Vagina (tissue), 2 donors: ENCODE data around the gene EVC2.

Source experiments
- CTCF ChIP-seq, 3 experiments: fragments of 450-650 bp in 2 of 3; fragments of 200-600 bp in 1 of 3; sonication (generic) in 1 of 3; IDR thresholded peaks; one replicate each; pipeline ENCODE4 v1.5.1; 2017 to 2019; ENCODE audit warnings: antibody characterized with exemption in 3 of 3, mild to moderate bottlenecking in 2 of 3, moderate library complexity in 2 of 3
- POLR2A ChIP-seq, 2 donors: fragments of 450-650 bp; IDR thresholded peaks; one replicate each; pipeline ENCODE4 v1.6.1; 2017; ENCODE audit warnings: antibody characterized with exemption in 2 of 2, mild to moderate bottlenecking in 2 of 2, moderate library complexity in 2 of 2
- POLR2AphosphoS5 ChIP-seq, 2 donors: sonication (generic); formaldehyde crosslinking; IDR thresholded peaks; one replicate each; pipeline ENCODE4 v1.9.0; 2017; ENCODE audit warnings: antibody characterized with exemption in 2 of 2, mild to moderate bottlenecking in 2 of 2, low read depth in 1 of 2; ENCODE audit not compliant: insufficient read depth in 1 of 2

GRCh38 chr4:5539584-5539983, 168.8 kb downstream of the EVC2 start:
- no peak for TF ChIP-seq CTCF (IDR thresholded peaks at IDR 0.05)
- TF ChIP-seq POLR2A (IDR thresholded peaks at IDR 0.05): no peak
- no peak for TF ChIP-seq POLR2AphosphoS5 (IDR thresholded peaks at IDR 0.05; ENCODE audit: insufficient read depth in 1 of 2, low read depth in 1 of 2)
